ENCODE data around the gene ABL1. TPM values are rescaled to one million over a fixed set of nuclear protein-coding genes. Genes with fewer than 3 reads are reported as not detected.

The ABL1 gene
- total RNA-seq, 4 donors from 2014 or later, result 90.9 to 151 (median 133) TPM

- WGBS, result 88% methylated on average over 18 of the region's 25 CpGs
- peak overlapping the region in 1 of 4 donors; percentile 54 for H3K27ac ChIP-seq (replicated peaks in 1 of 4)
- no peak for DNase-seq (ENCODE audit: extremely low spot score)
- peaks cover 88 to 100% (median 100%) of the 10 kb centered on the region in 4 donors for H3K36me3 ChIP-seq
- H3K9me3 ChIP-seq, result no peaks in the 10 kb centered on the region
- intact Hi-C loops (cut with DNase I), result no loop called here
- no peak overlapping the region for H3K4me3 ChIP-seq
- peaks cover 0 to 44% (median 42%) of the 10 kb centered on the region in 4 donors for H3K4me1 ChIP-seq
- TF ChIP-seq EP300 (IDR thresholded peaks at IDR 0.05) (no peak), CTCF (IDR thresholded peaks at IDR 0.05) (no peak), POLR2A (IDR thresholded peaks at IDR 0.05; ENCODE audit: low read depth) (no peak), POLR2AphosphoS5 (IDR thresholded peaks at IDR 0.05) (no peak)
- no peaks in the 10 kb centered on the region for H3K27me3 ChIP-seq
Observed at GRCh38 chr9:130884111-130884531, 49.1 kb downstream of the ABL1 start.

GRCh38 chr9:130884542-130885483, 49.8 kb downstream of the ABL1 start:
- H3K9me3 ChIP-seq, result no peaks in the 10 kb centered on the region
- no peak overlapping the region for H3K4me3 ChIP-seq
- H3K36me3 ChIP-seq, result peaks cover 83 to 100% (median 100%) of the 10 kb centered on the region in 4 donors
- intact Hi-C loops (cut with DNase I), result no loop called here
- no peaks in the 10 kb centered on the region for H3K27me3 ChIP-seq
- peaks cover 0 to 44% (median 42%) of the 10 kb centered on the region in 4 donors for H3K4me1 ChIP-seq
- 83% methylated on average over 23 of the region's 47 CpGs for WGBS
- no peak for DNase-seq (ENCODE audit: extremely low spot score)
- H3K27ac ChIP-seq (replicated peaks in 1 of 4), result peak overlapping the region in 3 of 4 donors; percentile 20 to 54 (median 43)
- TF ChIP-seq EP300 (IDR thresholded peaks at IDR 0.05), result no peak
- TF ChIP-seq CTCF (IDR thresholded peaks at IDR 0.05), result no peak
- peak in 1 of 2 donors; percentile 10 for TF ChIP-seq POLR2AphosphoS5 (IDR thresholded peaks at IDR 0.05)
- no peak for TF ChIP-seq POLR2A (IDR thresholded peaks at IDR 0.05; ENCODE audit: low read depth)

- no peaks in the 10 kb centered on the region for H3K27me3 ChIP-seq
- no peak for TF ChIP-seq EP300 (IDR thresholded peaks at IDR 0.05)
- TF ChIP-seq POLR2AphosphoS5 (IDR thresholded peaks at IDR 0.05), result no peak
- TF ChIP-seq CTCF (IDR thresholded peaks at IDR 0.05), result no peak
- TF ChIP-seq POLR2A (IDR thresholded peaks at IDR 0.05; ENCODE audit: low read depth), result no peak
- peak overlapping the region in 3 of 4 donors; percentile 20 to 54 (median 43) for H3K27ac ChIP-seq (replicated peaks in 1 of 4)
- no peaks in the 10 kb centered on the region for H3K9me3 ChIP-seq
- H3K4me3 ChIP-seq, result no peak overlapping the region
- 78% methylated on average over 28 of the region's 35 CpGs for WGBS
- DNase-seq (ENCODE audit: extremely low spot score), result no peak
- peaks cover 0 to 49% (median 42%) of the 10 kb centered on the region in 4 donors for H3K4me1 ChIP-seq
- intact Hi-C loops (cut with DNase I), result no loop called here
- peaks cover 81 to 100% (median 100%) of the 10 kb centered on the region in 4 donors for H3K36me3 ChIP-seq
Observed at GRCh38 chr9:130885484-130886375, 50.7 kb downstream of the ABL1 start.

- Histone ChIP-seq H3K36me3 (peaks cover 72 to 100% (median 95%) of the 10 kb centered on the region in 4 donors), H3K27me3 (no peaks in the 10 kb centered on the region), H3K9me3 (no peaks in the 10 kb centered on the region), H3K4me1 (peaks cover 0 to 61% (median 43%) of the 10 kb centered on the region in 4 donors), H3K4me3 (no peak overlapping the region), H3K27ac (replicated peaks in 1 of 4) (peak overlapping the region in 3 of 4 donors; percentile 20 to 54 (median 50))
- 88% methylated on average over 21 of the region's 23 CpGs for WGBS
- intact Hi-C loops (cut with DNase I), result no loop called here
- TF ChIP-seq EP300 (IDR thresholded peaks at IDR 0.05) (no peak), POLR2A (IDR thresholded peaks at IDR 0.05; ENCODE audit: low read depth) (no peak), CTCF (IDR thresholded peaks at IDR 0.05) (no peak), POLR2AphosphoS5 (IDR thresholded peaks at IDR 0.05) (no peak)
- no peak for DNase-seq (ENCODE audit: extremely low spot score)
Observed at GRCh38 chr9:130886981-130887380, 51.9 kb downstream of the ABL1 start.
